HUDEP-2 (cell line): ENCODE measurements around the gene CDH4.
"Not testable (repeated sequence)": the region's sequence is repeated elsewhere in the genome, so short reads cannot be mapped to it uniquely, and the experiment has no call there.

Experiments used
- DNase-seq, 76 experiments: peaks; one replicate each; lab custom pipeline; 2025; ENCODE audit not compliant: unreplicated experiment in 76 of 76; lab: John Stamatoyannopoulos, UW

Gene CDH4

GRCh38 chr20:61379898-61380544 lies 128.0 kb downstream of the CDH4 start:
- DNase-seq, result no peak

GRCh38 chr20:61380545-61380915 lies 128.5 kb downstream of the CDH4 start:
- no peak for DNase-seq

- DNase-seq, result no peak
Observed at GRCh38 chr20:61382194-61382593, 130.1 kb downstream of the CDH4 start.

- DNase-seq, result no peak
Observed at GRCh38 chr20:61385296-61385695, 133.2 kb downstream of the CDH4 start.

GRCh38 chr20:61385731-61386130 lies 133.7 kb downstream of the CDH4 start:
- DNase-seq, result no peak

GRCh38 chr20:61387204-61387953 lies 135.3 kb downstream of the CDH4 start:
- no peak for DNase-seq

- no peak for DNase-seq
Observed at GRCh38 chr20:61387954-61388348, 135.9 kb downstream of the CDH4 start.

- DNase-seq, result no peak
Observed at GRCh38 chr20:61389077-61389476, 137.0 kb downstream of the CDH4 start.

GRCh38 chr20:61391185-61391584 lies 139.1 kb downstream of the CDH4 start:
- no peak for DNase-seq

GRCh38 chr20:61391812-61392520 lies 139.9 kb downstream of the CDH4 start:
- no peak for DNase-seq

- no peak for DNase-seq
Observed at GRCh38 chr20:61394088-61394799, 142.2 kb downstream of the CDH4 start.

GRCh38 chr20:61396262-61396848 lies 144.3 kb downstream of the CDH4 start:
- DNase-seq, result no peak

- DNase-seq, result no peak
Observed at GRCh38 chr20:61397146-61397545, 145.1 kb downstream of the CDH4 start.

- DNase-seq, result no peak
Observed at GRCh38 chr20:61397790-61398189, 145.7 kb downstream of the CDH4 start.

GRCh38 chr20:61399433-61399832 lies 147.4 kb downstream of the CDH4 start:
- no peak for DNase-seq

- no peak for DNase-seq
Observed at GRCh38 chr20:61400499-61400898, 148.4 kb downstream of the CDH4 start.

GRCh38 chr20:61404303-61404702 lies 152.2 kb downstream of the CDH4 start:
- DNase-seq, result no peak

- DNase-seq, result no peak
Observed at GRCh38 chr20:61405007-61405406, 152.9 kb downstream of the CDH4 start.

GRCh38 chr20:61406773-61407172 lies 154.7 kb downstream of the CDH4 start:
- not testable (repeated sequence) for DNase-seq

GRCh38 chr20:61407561-61407960 lies 155.5 kb downstream of the CDH4 start:
- DNase-seq, result no peak
